HG03196 (cell line): Measurements from ENCODE around the gene ZEB2.

ENCODE experiments used
- ATAC-seq: cut with Tn5 transposase; IDR thresholded peaks from one replicate; pipeline ENCODE4 v1.9.1; 2021; ENCODE audit not compliant: unreplicated experiment

The ZEB2 gene

GRCh38 chr2:144513388-144514101 lies 6.4 kb downstream of the ZEB2 start:
- no peak for ATAC-seq

DNA sequence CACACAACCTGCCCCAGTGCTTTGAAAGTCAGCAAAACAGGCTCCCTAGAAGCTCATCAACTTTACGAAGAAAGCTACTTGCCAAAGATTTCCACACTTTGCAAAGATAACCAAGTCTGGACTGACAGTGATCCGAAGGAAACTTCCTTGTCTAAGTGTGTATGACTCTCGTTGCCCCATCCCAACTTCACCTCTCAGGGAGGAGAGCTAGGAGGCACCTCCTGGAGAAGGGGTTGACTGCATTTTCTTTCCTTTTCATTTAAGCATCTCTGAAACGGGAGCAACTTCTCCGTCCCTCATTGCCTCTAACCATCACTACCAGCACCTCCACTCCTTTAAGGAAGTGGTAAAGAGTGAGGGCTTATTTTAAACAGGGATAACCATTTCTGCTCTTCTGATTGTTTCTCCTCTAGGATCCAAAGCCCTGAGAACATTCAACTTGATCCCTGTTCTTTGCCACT lies 7.0 kb downstream of the ZEB2 start:
- no peak for ATAC-seq

- no peak for ATAC-seq
Observed at GRCh38 chr2:144512470-144512869, 7.4 kb downstream of the ZEB2 start.

DNA sequence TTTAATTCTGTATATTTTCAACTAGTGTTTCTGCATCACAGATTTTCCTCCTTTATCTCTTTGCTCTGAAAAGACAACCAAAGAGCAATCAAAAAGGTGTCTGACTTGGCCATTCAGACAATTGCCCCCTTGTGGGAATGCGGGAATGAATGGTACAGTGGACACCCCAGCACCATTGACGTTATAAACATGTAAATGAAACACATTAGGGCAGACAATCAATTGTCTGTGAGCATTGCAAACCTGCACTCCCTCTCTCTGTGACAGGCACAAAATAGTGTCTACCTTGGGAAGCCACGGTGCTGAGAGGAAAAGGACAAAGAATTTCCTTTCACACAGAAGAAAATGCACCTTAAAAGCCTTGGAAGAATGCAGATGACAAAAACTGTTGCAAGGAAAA lies 8.0 kb downstream of the ZEB2 start:
- ATAC-seq: no peak

- ATAC-seq: no peak
Observed at GRCh38 chr2:144511226-144511810, 8.6 kb downstream of the ZEB2 start.

DNA sequence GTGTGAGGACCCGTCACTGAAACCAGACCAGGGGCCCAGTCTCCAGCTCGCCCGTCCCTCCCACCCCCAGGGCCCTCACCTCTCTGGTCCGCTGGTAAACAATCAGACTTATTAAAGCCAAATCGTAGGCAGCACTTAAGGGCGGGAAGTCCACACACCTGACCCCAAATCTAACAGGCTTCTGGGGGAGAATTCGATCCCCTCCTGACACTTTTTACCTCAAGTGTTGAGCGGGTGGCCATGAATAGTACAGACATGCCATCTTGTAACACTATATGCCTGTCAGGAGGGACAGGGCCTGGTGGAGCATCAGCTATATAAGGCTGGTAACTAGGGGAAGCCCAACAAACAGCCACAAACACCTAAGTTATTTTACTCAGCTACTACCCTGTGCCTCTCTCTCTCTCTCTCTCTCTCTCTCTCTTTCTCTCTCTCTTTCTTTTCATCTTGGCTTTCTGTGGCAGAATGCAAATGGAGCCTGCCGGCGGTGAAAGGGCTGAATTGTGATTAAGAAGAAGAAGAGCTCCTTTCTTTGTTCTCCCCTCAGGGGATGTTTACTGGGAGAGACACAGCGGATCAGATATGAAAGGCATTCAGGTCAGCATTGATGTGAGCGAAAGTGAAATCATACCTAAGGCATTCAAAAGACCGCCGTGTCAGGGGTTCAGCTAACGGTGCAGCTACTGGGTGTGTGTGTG lies 9.5 kb downstream of the ZEB2 start:
- ATAC-seq: peak; percentile 52

- ATAC-seq: no peak
Observed at GRCh38 chr2:144509879-144510221, 10.1 kb downstream of the ZEB2 start.

- ATAC-seq: no peak
Observed at GRCh38 chr2:144509001-144509878, 10.7 kb downstream of the ZEB2 start.

DNA sequence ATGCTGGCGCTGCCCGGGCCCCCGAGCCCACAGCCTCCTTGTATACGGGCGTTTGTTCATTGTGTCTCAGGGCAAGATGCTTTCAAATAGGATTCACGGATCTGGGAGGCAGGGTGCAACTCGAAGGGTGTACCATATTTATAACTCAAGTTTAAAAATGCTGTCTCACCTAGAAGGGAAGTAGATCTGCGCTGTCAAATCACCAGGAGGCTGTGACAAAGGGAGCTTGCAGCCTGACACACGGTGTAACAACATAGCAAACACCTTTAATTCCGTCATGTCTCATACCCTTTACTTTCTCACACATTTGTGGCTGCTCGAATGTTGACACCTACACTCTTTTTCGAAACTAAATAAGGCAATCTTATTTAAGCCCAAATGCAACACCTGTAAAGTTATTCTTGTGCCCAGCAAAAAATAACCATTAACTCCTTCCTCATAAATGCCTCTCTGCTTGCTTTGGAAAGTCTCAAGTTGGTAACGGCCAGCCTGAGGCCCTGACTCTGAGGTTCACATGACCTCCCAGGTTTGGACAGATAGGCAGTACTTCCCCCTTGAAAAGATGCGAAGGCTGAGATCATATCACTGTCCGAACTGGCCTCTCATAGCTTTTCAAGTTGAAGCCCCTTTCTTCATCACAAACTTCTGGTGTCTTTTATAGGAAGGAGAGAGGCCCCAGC lies 11.6 kb downstream of the ZEB2 start:
- no peak for ATAC-seq

GRCh38 chr2:144507441-144508171 lies 12.3 kb downstream of the ZEB2 start:
- ATAC-seq: no peak

DNA sequence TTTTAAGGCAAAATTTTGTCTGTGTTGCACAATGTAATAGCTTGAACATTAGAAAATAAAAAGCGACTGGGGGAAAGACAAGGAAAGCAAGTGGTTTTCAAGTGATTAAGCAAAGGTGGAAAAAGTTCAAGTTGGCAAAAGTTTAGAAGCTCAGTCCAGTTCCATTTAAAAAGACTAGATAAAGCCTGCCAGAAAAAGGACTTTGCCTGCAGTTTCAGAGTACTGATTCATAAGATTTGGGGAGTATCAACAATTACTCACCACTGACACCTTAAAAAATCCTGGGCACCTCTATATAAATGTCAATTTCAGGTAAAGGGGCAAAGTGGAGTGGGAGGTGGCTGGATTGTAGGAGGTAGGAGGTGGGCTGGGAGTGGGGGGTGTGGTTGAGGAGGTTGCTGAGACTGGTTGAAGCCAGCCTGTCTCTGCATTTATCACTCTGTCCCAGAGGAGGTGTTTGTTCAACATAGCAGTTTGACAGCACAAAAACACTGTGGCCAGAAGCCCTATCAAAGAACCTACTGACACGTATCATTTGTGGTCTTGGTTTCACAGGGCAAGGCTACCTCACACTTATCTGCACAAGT lies 14.6 kb downstream of the ZEB2 start:
- no peak for ATAC-seq

DNA sequence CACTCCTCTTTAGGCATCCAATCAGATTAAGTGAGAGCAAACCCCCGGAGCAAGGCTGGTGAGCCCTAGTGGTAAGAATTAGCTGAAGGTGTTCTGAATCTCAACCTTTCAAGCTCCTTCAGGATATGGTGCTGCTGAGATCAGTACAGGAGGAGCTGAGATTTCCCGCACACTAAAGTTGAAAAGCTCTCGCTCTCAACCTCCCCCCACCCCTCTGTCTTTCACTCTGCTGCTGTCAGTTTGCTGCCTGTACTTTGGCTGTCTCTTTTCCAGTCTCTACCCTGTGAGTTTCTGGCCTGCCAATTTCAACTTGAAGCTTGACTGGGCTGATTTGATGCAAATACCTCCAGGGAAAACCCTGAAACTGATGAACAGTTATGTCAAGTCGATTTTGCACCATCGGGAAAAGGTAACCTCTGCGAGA lies 15.7 kb downstream of the ZEB2 start:
- no peak for ATAC-seq

GRCh38 chr2:144503242-144503641 lies 16.7 kb downstream of the ZEB2 start:
- ATAC-seq: no peak

DNA sequence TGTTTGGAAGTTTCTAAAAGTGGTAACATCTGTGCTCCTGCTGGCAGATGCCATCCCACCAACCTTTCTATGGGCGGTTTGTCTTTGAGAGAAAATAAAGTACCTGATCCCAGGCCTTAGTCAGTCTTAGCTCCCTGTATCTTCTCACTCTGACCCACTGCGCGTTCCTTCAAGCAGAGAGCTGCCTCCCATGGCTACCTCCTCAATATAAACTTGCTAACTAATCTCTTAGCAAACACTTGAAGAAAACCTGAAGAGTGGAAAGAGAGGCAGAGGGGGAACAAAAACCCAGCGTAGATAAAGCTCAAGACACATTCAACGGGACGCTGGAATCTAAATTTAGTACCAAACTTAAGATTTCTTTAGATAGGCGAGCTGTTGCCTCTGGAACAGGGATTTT lies 17.6 kb downstream of the ZEB2 start:
- no peak for ATAC-seq

GRCh38 chr2:144501627-144502026 lies 18.3 kb downstream of the ZEB2 start:
- ATAC-seq: no peak

- no peak for ATAC-seq
Observed at GRCh38 chr2:144501118-144501517, 18.8 kb downstream of the ZEB2 start.

- no peak for ATAC-seq
Observed at GRCh38 chr2:144500563-144500962, 19.4 kb downstream of the ZEB2 start.

- ATAC-seq: no peak
Observed at GRCh38 chr2:144498277-144498676, 21.6 kb downstream of the ZEB2 start.

- ATAC-seq: no peak
Observed at GRCh38 chr2:144496977-144497598, 22.8 kb downstream of the ZEB2 start.
